HL-60 (cell line): ENCODE results near the gene BAIAP2.

Experiments
- DNase-seq, 2 experiments: peaks; one replicate each; pipeline ENCODE4 v3.0.0-alpha.2; 2010 to 2020; ENCODE audit warnings: low read depth in 1 of 2, low spot score in 1 of 2
- H3K27ac ChIP-seq: fragments of 250-450 bp; sonication (Bioruptor Pico); replicated peaks from 2 replicates; pipeline ENCODE4 v1.5.1; 2020; ENCODE audit warnings: mild to moderate bottlenecking, moderate library complexity
- H3K27me3 ChIP-seq: fragments of 250-450 bp; sonication (Bioruptor Pico); 2 replicates; pipeline ENCODE4 v1.5.1; 2021; ENCODE audit warnings: mild to moderate bottlenecking, moderate library complexity; ENCODE audit not compliant: insufficient read depth, poor library complexity, severe bottlenecking
- H3K4me3 ChIP-seq: replicated peaks from 2 replicates; pipeline ENCODE4 v1.5.1; 2011; ENCODE audit warnings: mild to moderate bottlenecking, control low read depth, low read length; ENCODE audit not compliant: insufficient read depth
- CTCF ChIP-seq: IDR thresholded peaks from one replicate; pipeline ENCODE4 v1.5.1; 2011; ENCODE audit warnings: low read length, control low read depth, inconsistent platforms; ENCODE audit not compliant: insufficient read depth
- GABPA ChIP-seq: IDR thresholded peaks from 2 replicates; pipeline ENCODE4 v1.6.1; 2012; ENCODE audit warnings: low read depth
- POLR2AphosphoS5 ChIP-seq: IDR thresholded peaks from 2 replicates; pipeline ENCODE4 v1.6.1; 2012; ENCODE audit warnings: low read depth
- REST ChIP-seq: IDR thresholded peaks from 2 replicates; pipeline ENCODE4 v1.6.1; 2012; ENCODE audit warnings: low read depth; ENCODE audit not compliant: insufficient replicate concordance
- SPI1 ChIP-seq: IDR thresholded peaks from 2 replicates; pipeline ENCODE4 v1.6.1; 2012; ENCODE audit warnings: low read depth, mild to moderate bottlenecking, borderline replicate concordance

BAIAP2 gene

DNA sequence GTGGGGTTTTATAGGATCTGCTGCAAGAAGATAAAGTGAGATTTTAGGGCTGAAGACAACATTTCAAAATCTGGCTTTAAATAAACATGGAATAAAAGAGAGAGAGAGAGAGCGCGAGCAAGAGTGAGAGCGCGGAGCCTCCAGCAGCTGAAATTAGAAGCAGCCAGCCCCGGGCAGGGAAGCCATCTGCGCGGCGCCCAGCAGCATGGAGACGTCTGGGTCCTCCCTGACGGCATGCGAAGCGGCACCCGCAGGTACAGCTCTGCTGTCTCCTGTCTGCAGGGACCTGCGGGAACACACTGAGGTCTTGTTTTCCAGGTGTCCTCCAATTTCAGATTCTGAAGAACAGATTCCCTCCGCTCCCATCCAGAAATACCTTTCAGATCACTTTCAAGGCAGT lies 7.9 kb upstream of the BAIAP2 start:
- Histone ChIP-seq H3K27me3 (peaks cover 13% of the 10 kb centered on the region), H3K27ac (no peak overlapping the region), H3K4me3 (no peak overlapping the region)
- no peak for DNase-seq
- TF ChIP-seq CTCF, result no peak
- no peak for TF ChIP-seq GABPA
- TF ChIP-seq POLR2AphosphoS5, result no peak
- no peak for TF ChIP-seq REST
- TF ChIP-seq SPI1, result no peak

- no peak for DNase-seq
- Histone ChIP-seq H3K4me3 (no peak overlapping the region), H3K27me3 (peaks cover 13% of the 10 kb centered on the region), H3K27ac (no peak overlapping the region)
- no peak for TF ChIP-seq SPI1
- TF ChIP-seq REST, result no peak
- TF ChIP-seq GABPA, result no peak
- no peak for TF ChIP-seq POLR2AphosphoS5
- no peak for TF ChIP-seq CTCF
These were observed 7.1 kb upstream of the BAIAP2 start for GRCh38 chr17:81027591-81028505.

DNA sequence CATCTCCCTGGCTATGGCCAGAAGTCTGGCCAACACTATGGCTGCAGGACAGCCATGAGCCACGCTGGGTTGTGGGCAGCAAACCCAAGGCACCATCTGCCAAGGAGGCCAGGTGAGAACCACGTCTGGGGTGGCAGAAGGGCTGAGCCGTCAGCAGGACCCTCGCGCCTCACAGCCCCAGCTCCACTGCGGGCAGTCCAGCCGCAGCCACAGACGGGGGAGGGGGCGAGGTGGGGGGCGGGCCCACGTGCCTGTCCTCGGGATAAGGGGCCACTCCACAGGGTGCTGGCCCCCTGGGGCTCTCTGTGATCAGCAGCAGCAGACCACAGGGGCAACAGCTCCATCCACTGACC lies 6.5 kb upstream of the BAIAP2 start:
- Histone ChIP-seq H3K27me3 (peaks cover 13% of the 10 kb centered on the region), H3K4me3 (no peak overlapping the region), H3K27ac (no peak overlapping the region)
- no peak for TF ChIP-seq REST
- no peak for TF ChIP-seq CTCF
- TF ChIP-seq SPI1, result no peak
- no peak for TF ChIP-seq GABPA
- no peak for TF ChIP-seq POLR2AphosphoS5
- DNase-seq, result no peak
